ENCODE results near the gene ABCG1.

The ABCG1 gene

DNA sequence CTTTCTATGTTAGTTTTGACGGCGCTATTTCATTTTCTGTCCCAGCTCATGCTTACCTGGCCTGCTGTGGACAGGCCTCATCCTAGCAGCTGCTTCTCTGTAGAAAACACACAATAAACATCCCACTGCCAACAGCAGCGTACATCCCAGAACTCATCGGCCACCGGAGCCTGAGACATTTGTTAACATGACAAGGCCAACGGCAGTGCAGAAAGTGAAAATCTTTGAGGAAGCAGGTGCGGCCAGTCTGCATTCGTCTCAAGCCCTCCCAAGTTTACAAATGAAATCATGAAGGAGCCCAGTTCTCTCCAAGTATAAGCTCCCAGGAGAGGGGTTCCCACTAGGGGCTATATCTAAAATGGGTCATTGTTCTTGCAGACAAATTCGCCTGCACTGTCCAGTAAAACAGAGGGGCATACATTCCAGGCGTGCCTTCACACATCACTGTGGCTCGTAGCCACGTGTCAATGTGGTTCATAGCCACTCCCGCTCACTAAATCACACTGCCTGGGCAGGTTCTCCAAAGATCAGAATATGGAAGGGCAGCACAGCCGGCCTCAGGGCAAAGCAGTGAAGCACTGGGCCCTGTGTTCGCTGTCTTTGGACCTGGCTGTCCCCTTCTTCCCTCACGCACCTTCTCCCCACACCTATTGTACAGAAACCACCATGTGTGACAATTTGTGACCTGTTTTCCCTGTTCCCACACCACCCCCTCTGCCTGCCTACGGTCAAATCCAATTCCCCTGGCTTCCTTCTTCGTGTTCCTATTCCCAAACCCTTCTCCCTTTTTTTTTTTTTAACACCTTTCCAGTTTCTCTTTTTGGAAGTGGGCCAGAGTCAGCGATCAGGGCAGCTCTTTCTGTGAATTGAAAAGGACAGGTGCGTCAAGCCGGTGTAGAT lies 27.0 kb upstream of the ABCG1 start:
- no peak for DNase-seq (ENCODE audit: low read depth)

DNA sequence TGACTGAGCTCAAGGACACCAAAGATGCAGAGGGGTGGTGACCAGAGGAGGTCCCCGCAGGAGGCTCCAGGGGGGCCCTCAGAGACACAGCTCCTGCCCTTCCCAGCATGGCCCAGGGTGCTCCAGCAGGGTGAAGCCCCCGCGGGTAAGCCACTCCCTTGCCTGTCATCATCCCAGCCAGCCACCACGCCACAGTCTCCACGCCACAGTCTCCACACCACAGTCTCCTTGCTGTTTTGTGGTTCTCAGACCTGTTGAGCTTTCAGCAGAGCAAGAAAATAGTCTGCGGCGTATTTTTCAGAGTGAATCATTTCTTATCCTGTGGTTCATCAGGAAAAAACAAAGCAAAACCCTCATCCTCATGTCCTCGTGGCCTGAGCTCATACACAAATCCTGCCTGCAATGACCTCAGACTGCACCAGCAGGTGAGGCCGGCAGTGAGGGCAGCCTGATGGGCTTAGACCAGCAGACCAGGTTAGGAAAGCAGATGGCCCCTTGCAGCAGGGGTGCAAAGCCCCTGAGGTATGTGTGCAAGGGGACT lies 25.7 kb upstream of the ABCG1 start:
- no peak for DNase-seq (ENCODE audit: low read depth)

DNA sequence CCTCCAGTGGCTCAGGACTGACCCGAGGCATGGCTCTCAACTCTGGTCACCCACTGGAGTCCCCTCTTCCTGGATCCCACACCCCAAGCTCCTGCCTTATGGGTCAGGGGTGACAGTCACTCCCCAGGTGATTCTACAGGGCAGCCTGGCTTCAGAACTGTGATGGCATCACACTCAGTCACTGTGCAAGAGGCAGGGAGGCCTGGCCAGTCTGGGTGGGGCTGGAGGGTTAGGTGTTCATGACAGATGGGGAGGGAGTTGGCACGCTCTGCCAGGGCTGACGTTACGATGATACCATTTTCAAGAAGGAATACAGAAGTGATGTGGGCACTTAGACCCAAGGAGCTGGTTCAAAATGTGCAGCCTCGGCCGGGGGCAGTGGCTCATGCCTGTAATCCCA lies 25.2 kb upstream of the ABCG1 start:
- no peak for DNase-seq (ENCODE audit: low read depth)

DNA sequence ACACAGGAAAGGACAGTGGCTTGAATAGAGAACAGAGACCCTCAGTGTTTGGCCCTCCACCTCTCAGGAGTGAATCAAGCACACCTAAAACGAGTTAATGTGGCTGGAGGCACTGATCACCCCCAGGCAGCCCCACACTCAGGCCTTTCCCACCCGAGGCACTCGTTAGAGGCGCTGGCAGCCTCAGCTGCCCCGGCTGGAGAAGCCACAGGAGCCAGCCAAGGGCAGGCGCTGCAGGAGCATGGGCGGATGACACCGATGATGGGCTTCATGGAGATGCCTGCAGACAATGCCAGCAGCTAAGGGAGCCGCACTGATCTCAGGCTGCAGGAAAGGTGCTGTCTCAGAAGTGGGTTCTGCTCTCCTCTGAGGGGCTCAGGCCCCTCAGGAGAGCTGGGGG lies 24.1 kb upstream of the ABCG1 start:
- DNase-seq (ENCODE audit: low read depth), result no peak

DNA sequence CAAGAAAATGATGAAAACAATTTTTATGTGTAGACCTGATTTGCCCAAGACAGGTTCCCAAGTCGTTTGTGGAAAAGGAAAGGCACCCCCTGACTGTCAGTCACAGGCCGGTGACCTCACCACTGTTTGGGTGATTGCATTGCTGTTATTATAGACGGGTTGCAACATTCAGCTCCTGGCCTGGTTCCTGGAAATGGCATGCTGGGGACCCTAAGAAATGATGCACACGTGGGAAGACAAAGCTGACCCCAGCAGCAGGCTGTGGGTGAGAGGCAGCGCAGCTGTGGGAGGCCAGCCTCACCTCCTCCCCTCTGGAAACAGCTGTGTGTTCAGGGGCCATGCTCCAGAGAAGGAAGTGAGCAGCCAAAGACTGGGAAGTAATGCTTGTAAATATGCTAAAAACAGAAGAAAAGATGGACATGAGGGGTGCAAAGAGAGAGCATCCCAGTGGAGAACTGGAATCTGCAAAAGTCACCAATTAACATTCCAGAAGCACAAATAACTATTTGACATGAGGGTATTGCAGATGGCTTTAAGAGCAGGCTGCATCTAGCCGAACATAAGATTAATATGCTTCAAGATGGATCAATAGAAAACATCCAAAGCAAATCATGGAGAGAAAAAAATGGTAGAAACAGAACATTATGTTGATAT lies 23.4 kb upstream of the ABCG1 start:
- DNase-seq (ENCODE audit: low read depth), result no peak

DNA sequence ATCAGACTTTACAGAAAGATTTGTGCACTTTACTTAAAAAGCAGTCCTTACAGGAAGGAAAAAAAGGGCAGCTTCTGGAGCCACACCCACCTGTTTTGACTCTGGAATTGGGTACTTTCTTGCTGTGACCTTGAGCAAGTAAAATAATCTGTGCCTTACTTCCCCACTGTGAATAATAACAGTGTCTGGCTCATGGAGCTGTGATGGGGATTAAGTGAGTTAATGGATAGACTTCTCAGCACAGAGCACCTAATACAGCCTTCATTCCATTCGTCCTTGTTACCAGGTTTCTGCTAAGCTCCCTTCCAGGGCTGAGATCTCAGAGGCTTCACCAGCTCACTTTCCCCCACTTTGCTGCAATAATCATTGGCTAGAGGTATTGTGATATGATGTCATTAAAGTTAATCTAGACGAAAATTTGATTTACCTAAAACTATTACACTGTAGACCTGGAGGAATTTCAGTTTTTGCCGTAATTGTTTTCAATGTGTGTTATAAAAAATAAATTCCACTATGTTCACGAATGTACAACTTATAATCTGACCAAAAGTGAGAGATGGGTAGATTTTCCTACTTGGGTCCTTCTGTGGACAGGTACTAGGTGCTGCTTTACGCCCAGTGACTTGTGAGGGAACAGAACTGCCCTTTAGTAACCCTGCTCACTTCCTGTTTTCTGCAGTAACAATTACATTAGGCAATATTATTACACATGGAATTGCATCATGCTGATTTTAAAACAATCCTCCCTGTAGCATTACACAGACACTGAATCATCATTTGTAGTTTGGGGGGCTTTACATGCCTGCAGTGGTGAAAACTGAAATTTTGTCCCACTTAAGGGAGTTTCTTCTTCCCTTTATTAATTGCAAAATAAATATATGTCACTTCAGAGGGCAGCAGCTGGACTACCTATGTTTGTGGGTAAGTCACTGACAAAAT lies 19.7 kb upstream of the ABCG1 start:
- no peak for DNase-seq (ENCODE audit: low read depth)

DNA sequence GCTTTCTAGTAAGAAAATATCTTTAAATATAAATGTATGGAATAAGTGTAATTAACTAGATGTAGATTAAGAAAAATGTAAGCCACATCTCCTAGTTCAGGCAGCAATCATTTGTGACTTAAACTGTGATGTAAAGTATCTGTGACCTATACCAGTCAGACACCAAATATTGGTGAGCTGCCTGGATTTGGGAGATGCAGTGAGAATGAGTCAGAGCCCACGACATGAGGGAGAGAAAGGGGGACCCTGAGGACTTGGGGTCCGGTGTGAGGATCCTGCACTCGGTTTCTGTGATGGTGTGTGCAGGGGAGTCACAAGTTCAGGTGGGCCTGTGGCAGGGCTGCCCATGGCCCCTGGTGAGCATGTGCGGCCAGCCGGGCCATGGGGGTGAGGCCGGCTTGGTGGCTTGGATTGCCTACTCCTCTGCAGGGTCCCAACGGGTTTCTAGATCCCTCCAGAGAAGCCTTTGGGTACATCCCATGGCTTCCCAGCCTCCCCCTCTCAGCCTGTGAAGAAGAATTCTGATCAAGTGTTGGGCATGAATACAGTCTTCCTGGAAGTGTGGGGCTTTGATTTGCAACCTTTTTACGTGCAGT lies 19.0 kb upstream of the ABCG1 start:
- DNase-seq (ENCODE audit: low read depth), result no peak

DNA sequence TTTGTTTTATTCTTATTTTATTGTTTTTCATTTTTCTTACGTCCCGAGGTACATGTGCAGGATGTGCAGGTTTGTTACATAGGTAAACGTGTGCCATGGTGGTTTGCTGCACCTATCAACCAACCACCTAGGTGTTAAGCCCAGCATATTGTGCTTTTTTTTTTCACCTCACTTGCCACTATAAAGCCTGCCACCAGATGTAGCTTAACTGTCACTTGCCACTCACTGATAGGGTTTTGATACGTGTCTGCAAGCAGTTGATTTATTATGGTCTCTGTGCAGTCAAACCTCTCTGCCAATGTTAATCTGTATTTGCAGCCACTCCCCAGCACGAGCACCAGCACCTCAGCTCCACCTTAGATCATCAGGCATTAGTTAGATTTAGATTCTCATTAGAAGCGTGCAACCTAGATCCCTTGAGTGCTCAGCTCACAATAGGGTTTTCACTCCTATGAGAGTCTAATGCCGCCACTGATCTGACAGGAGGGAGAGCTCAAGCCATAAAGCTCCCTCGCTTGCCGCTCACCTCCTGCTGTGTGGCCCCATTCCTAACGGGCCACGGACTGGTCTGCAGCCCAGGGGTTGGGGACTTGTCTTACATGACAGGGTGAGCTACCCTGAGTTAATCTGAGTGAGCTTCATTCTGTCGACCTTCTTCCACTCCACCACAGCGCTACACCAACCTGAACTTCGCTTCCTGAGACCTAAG lies 17.9 kb upstream of the ABCG1 start:
- no peak for DNase-seq (ENCODE audit: low read depth)

DNA sequence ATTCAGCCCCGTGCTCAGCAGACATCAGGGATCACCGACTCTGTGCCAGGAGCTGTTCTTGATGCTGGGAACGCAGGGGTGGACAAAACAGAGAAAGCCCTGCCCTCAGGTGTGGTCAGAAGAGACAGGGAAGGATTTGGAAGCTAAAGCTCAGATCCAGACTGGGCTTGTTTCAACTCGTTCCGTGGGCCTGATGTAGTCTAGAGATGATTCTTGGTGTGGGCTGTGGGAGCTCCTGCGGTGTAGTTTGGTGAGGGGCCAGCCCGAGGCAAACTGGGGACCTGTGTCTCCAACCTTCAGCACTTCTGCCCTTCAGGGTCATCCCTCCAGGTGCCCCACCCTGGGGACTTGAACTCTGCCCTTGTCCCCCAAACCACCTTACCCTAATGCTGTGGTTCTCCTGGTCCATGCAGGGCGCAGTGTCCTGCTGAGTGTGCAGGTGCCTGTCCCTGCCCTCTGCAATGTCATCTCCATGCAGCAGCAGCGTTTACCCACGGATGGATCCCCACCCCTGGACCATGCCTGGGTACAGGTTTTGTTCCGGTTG lies 17.3 kb upstream of the ABCG1 start:
- DNase-seq (ENCODE audit: low read depth), result no peak

DNA sequence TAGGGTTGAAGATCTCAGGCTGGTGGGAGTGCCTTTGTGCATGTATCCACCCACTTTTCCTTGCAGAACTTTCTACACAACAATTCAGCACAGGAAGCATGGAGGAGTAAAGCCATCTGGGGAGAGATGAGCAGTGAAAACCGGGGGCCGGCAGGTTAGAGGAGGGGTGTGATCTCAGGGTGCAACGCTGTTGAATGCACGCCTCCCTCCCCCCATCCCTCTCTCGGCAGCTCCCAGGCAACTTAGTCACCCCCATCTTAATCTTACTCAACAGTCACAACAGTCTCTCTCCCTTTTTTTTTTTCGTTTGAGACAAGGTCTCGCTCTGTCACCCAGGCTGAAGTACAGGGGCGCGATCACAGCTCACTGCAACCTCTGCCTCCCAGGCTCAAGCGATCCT lies 16.6 kb upstream of the ABCG1 start:
- no peak for DNase-seq (ENCODE audit: low read depth)

DNA sequence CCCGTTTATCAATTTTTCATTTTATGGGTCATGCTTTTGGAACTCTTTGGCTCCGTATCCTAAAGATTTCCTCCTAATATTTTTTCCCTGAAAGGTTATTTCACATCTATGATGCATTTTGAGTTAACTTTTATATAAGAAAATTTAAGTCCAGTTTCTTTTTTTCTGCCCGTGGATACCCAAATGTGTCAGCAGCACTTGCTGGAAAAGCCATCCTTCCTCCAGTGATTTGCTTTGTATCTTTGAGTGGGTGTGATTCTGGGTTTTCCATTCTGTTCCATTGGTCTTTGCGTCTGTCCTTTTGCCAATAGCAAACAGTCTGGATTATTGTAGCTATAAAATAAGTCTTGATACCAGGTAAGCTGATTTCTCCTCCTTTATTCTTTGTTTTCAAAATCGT lies 15.6 kb upstream of the ABCG1 start:
- no peak for DNase-seq (ENCODE audit: low read depth)

DNA sequence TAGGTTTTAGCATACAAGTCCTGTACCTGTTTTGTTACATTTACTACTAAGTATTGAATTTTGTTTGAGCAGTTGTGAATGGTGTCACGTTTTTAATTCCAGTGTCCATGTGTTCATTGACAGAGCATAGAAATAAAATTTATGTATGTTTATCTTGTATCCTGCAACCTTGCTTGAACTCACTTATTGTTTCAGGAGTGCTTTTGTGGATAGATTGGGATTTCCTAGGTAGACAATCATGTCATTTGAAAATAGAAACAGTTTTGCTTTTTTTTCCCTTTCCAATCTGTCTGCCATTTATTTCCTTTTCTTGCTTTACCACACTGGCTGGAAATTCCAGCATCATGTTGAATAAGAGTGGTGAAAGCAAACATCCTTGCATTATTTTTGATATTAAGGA lies 15.0 kb upstream of the ABCG1 start:
- no peak for DNase-seq (ENCODE audit: low read depth)

DNA sequence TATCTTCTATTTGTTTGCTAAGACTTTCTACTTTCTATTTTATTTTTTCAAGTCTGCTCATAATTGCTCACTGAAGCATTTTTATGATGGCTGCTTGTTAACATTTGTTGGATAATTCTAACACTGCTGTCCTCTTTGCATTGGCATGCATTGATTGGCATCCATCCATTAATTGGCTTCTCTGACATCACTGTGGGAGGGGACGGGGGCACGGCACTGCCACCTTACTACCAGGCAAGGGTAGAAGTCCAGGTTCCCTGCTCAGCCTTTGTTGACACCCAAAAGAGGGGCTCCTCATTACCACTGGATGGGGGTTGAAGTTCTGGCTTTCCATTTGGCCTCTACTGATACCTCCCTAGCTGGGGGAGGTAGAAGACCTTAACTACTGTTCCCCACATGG lies 11.5 kb upstream of the ABCG1 start:
- DNase-seq (ENCODE audit: low read depth), result no peak

DNA sequence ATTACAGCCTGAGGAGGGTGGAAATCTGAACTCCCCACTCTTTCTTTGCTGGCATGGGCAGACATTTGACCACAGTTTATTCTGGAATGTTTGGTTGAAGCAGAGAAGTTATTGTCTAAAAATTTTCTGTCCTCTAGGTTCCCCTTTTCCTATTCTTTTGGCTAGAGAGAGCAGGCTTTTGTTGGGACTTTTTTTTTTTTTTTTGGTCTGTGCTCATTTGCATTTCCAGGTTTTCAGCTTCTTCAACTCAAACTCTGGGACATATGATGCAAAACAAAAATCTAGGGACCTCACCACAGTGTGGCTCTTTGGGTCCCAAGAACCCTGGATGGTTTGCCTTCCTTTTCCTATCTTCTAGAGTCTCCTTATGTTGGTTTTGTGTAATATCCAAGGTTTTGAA lies 10.9 kb upstream of the ABCG1 start:
- no peak for DNase-seq (ENCODE audit: low read depth)

DNA sequence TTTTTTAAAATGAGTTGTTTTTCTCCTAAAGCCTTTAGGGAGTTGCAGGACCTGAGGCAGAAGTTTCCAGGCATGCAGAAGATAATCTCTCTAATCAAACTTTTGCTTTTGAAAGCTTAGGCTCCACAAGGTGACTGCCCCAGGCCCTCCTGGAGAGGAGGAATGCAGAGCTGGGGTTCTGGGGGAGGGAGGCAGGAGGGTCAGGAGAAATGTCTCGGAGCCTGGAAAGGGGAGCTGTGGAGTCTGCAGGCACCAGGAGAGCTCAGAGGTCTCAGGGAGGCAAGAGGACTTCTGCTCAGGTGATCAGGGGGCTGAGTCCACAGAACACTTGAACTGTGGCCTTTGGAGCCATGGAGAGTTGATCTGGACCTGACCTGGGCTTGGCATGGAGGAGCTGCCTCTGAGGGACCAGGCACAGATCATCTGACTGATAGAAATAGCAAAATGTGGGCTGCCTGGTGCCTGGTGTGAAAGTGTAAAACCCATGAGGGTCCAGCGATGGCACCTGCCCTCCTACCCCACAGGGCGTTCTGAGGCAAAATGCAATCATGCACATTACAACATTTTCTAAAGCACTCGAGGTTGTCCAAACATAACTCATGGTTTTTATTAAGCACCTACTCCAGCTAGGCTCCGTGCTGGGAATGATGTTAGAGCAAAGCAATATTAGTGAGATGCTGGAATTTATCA lies 10.0 kb upstream of the ABCG1 start:
- DNase-seq (ENCODE audit: low read depth), result no peak

DNA sequence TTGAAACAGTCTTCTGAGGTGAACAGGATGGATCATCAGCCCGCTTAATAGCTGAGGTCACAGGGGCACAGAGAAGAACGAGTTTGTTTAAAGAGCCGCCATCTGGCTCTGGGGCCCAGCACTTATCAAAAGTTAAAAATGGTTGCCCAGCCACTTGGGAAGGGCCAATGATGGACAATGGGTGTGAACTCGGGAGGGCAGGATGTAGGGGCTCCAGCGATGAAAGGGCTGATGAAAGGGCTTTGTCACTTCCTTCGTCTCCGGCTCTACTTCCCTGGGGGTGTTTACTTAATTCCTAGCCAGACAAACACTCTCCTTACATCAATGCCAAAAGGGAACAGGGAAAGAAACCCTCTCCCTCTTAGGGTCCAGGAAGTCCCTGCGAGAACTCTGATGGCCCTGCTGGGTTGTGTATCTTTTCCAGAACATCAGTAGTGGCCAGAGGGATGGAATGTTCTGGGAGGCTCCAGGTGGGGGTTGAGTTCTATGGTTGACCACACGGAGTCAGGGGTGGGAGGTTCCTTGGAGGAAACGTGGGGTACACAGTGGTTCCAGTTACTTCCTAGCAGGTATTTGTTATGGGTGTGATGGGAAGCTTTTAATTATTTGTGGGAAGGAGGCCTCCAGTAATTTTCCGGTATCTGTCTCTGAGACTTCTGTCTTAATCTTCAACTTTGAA lies 9.0 kb upstream of the ABCG1 start:
- DNase-seq (ENCODE audit: low read depth), result no peak

DNA sequence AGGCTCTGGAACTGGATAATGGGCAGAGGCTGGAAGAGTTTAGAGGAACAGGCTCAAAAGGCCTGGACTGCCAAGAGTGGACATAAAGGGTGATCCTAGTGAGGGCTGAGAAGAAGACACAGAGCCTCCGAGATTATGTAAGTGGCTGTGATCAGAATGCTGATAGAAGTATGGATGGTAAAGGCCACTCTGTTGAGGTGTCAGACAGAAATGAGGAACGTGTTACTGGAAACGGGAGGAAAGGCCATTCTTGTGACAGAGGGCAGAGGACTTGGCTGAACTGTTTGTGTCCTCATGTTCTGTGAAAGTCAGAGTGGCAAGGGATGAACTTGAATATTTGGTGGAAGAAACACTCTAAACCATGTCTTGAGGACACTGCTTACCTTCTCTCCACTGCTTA lies 6.7 kb upstream of the ABCG1 start:
- no peak for DNase-seq (ENCODE audit: low read depth)

DNA sequence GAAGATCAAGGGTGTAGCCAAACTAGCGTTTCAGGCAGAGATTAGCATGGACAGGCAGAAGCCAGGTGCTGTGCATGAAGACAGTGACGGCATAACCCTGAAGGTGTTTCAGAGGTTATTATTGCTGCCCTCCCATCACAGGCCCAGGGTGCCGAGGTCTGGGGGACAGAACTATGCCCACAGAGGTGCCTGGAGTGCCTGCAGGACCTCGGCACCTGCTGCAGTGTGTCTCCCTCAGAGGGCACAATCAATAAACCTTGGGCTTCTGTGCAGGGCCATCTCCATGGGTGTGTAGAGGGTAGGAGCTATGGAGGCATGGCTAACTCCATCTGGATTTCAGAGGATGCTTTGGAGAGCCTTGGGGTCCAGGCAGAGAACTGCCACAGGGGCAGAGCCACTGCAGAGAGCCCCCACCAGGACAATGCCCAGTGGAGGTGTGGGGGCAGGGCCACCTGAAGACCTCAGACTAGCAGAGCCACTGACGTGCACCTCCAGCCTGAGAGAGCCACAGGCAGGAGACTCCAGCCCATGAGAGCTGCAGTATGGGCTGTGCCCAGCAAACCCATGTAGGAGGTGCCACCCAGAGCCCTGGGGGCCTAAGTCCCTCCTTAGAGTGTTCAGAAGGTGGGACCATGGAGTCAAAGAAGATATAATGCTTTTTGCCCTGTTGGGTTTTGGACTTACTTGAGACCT lies 5.7 kb upstream of the ABCG1 start:
- DNase-seq (ENCODE audit: low read depth), result no peak

All from T follicular helper cell (primary cell).